ENCODE results near the gene DNAH1.
"Not testable (repeated sequence)": the region's sequence is repeated elsewhere in the genome, so short reads cannot be mapped to it uniquely, and the experiment has no call there.

DNAH1 gene

DNA sequence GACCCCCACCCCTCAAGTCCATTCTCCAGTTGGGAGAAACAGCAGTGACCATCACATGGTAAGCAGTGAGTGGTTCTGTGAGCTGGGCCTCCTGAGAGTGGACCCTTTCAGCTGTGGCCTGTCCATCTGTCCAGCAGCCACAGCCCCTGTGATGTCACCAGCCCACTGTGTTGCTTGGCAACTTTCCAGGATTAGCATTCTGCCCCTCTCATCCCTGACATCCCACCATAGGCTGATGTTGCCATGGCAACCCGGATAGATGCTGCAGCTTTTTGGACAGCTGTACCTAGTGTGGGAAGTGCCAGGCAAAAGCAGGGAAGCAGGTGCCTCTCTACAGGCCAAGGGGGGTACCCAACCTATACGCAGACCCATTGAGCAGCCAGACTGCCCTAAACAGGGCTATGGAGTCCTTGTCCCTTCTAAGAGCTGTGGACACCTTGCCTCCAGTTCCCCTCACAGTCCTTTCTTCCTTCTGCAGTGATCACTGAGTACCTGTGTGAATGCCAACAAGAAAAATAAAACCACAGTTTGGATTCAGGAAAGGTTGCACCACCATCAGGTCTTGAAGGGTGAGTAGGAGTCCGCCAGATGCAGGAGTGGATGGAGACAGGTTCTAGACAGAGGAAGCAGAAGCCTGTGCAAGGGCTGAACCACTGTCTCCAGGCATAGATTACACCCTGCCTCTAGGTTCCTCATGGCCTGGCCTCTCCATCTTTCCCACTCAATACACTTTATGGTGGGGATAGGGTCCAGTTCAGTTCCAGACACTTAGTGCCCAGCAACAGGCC lies at the start of gene DNAH1:
Gene DNAH1, plus strand, starts transcription at position 343 of the 788 bp plus-strand sequence. CDS start 6,124 bp downstream, outside the sequence.
- DNase-seq: peak in 7 of 56 donors; percentile 3 to 46 (median 22)

- DNase-seq: peak in 4 of 56 donors; percentile 19 to 42 (median 22)
Measured at GRCh38 chr3:52268036-52268435, 48.1 kb upstream of the DNAH1 start.

DNA sequence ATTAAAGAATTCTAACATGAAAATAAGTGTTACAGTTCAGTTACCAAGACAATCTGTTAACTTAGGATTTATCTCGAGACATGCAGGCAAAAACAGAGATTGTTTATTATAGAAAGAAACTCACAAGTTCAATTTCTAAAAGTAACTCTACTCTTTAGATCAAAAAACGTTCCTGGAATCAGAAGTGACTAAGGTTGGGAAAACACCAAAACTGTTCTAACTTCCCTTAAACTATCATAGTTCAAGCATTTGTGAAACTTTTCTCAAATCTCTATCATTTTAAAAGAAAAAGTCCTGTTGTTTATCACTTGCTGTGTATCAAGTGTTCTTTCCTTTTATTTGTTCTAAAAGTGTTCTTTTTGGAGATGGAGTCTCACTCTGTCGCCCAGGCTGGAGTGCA lies 46.3 kb upstream of the DNAH1 start:
- no peak for DNase-seq

GRCh38 chr3:52270252-52270754 lies 45.8 kb upstream of the DNAH1 start:
- no peak for DNase-seq

DNA sequence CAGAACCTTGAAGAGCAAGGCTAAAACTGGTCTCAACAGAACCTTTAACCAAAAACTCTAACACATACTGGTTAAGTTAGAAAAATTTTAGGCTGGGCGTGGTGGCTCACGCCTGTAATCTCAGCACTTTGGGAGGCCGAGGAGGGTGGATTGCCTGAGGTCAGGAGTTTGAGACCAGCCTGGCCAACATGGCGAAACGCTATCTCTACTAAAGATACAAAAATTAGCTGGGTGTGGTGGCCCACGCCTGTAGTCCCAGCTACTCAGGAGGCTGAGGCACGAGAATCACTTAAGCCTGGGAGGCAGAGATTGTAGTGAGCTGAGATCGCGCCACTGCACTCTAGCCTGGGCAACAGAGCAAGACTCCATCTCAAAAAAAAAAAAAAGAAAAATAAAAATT lies 43.9 kb upstream of the DNAH1 start:
- DNase-seq: not testable (repeated sequence)

DNA sequence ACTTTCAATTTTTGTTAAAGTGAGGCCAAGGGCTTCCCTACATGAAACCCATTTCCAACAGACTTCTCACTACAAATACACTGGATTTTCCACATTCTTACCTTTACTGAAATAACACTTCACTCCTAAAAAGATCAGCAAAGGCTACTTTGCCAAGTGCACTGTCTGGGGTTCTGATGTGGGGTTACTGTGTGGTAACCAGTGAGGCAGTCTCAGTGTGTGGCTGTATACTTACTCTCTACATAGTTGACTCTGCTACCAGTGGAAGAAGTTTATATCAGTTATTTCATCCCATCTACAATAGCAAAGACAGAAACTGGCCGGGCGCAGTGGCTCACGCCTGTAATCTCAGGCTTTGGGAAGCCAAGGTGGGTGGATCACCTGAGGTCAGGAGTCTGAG lies 43.3 kb upstream of the DNAH1 start:
- DNase-seq: no peak

DNA sequence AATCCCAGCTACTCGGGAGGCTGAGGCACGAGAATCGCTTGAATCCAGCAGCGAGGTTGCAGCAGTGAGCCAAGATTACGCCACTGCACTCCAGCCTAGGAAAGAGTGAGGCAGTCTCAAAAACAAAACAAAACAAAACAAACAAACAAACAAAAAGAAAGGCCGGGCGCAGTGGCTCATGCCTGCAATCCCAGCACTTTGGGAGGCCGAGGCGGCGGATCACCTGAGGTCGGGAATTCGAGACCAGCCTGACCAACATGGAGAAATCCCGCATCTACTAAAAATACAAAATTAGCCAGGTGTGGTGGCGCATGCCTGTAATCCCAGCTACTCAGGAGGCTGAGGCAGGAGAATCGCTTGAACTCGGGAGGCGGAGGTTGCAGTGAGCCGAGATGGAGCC lies 41.3 kb upstream of the DNAH1 start:
- not testable (repeated sequence) for DNase-seq

- peak in 47 of 56 donors; percentile 11 to 81 (median 56) for DNase-seq
Measured at GRCh38 chr3:52277071-52277964, 38.8 kb upstream of the DNAH1 start.

- peak in 23 of 56 donors; percentile 53 to 93 (median 75) for DNase-seq
Measured at GRCh38 chr3:52277972-52278509, 38.1 kb upstream of the DNAH1 start.

GRCh38 chr3:52278510-52279069 lies 37.5 kb upstream of the DNAH1 start, which contains the start of gene WDR82:
TSS of gene WDR82 (minus strand) at chr3:52278649. CDS start at chr3:52278361, 288 bp downstream.
- DNase-seq: peak in 55 of 56 donors; percentile 81 to 98 (median 94)

DNA sequence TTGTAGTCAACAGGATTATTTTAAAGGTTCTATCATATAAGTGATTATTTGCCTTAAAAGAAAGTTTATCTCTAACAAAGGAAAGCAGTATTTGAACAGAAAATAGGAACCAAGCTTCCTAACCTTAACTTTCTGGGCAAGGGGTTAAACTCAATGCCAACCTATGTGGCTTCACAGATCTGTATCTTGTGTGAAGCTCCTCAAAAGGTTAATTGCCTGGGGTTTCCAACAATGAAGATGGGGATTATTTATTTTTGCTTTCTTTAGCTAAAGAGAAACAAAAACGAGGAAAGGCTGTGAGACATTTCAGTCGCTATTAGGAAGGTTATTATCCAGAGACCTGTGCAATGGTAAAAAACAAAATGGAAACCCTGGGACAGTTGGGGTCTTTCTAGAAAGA lies 36.5 kb upstream of the DNAH1 start:
- DNase-seq: no peak

- DNase-seq: peak in 2 of 56 donors; percentile 32
Measured at GRCh38 chr3:52280050-52280461, 36.1 kb upstream of the DNAH1 start.

DNA sequence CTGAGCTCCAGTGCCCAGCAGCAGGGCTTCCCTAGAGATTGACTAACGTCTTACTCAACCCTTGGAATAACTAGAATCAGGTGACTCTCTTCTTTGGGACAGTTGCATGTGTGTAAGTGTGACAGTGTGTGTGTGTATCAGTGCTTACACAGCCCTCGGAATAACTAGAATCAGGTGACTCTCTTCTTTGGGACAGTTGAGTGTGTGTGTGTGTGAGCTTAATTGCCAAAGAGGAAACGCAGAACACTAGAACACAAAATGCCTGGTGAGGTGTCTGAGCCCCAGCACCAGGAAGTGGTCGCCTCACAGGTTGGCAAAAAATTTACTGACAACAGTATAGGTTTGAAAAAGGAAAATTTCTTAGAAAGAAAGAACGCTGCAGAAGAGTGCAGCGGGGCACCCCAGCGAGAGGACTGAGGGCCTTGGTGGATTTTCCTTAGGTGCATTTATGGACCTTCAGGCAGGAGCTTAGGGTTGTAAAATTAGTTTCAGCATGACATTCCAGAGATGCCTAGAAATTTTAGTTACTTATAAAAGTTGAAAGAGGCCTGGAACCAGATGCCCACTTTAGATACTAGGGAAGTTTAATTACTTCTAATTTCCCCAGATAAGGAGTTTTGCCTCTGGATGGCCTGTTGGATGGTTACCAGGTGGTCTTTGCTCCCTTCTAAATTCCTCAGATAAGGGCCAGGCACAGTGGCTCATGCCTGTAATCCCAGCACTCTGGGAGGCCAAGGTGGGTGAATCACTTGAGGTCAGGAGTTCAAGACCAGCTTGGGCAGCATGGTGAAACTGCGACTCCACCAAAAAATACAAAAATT lies 33.9 kb upstream of the DNAH1 start:
- no peak for DNase-seq

DNA sequence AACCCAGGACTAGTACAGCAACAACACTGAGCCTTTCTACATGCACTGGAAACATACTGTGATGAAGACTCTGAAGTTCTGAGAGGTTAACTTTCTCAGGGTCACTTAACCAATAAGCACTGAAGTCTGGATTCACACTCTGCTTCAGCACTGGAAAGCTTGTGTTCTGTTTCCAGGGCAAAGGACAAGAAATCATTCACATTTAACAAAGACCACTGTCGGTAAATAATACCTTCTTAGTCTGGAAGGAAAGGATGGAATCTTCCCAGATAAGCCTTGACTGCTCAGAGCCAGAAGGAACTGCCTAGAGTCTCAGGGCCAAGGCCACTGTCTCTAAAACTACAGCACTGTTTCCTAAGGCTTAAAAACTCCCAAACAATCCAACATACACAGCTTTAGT lies 32.8 kb upstream of the DNAH1 start:
- no peak for DNase-seq

DNA sequence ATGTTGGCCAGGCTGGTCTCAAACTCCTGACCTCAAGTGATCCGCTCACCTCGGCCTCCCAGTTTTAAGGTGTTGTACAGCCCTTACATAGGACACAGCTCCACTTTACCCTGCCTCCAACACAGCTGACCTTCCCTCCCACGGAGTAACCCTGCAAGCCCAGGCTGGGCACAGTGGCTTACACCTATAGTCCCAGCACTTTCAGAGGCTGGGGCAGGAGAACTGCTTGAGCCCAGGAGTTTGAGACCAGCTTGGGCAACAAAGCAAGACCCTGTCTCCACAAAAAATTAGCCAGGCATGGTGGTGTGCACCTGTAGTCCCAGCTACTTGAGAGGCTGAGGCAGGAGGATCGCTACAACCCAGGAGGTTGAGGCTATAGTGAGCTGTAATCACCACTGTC lies 32.1 kb upstream of the DNAH1 start:
- DNase-seq: not testable (repeated sequence)

DNA sequence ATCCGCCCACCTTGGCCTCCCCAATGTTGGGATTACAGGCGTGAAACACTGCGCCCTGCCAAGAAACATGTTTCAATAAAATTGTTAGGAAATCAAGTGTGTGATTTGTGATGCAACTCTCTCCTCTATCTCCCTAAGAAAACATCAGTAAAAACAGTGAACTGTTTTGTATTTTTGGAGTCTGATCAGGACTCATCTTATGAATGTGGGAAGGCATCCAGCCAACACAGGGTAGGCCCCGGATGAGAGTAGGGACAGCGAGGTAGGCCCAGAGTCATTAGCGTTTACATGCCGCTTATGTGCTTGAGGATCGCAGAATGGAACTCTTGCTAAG lies 29.4 kb upstream of the DNAH1 start:
- DNase-seq: no peak

DNA sequence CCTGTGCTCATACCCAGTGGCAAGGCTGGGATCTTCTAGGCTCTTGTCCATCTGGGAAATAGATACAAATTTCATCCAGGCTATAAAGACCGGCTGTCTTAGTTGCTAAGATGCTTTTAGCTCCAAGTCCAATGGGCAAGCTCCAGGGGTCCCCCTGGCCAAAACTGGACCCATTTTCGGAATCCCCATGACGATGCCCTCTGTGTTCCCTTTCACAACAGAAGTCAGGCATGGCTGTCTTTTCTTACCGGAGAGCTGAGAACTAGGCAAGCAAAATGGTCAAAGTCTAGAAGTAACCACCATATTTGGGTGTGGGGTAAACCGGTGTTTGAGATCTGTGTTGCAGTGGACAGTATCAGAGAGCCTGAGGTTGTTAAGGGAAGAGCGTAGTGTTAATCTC lies 27.4 kb upstream of the DNAH1 start:
- no peak for DNase-seq

DNA sequence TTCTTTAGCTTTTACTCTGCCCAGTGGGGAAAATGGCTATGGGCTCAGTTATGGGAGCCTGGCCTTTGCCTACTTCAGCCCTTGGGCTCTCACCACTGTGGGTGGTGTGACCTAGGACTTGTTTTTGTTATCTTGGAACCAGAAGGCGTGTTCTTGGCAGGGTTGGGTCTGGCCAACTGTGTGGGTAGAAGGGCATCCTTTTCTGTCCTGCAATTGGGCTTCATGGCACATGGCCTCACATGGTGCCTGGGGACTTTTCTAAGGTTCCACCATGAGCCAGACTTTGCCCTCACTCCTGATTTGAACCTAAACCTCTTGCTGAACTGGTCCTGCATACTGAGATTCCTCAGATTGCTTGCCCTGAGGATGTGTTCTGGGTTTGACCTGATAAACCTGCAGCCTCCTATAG lies 26.8 kb upstream of the DNAH1 start:
- no peak for DNase-seq

GRCh38 chr3:52289747-52290595 lies 26.1 kb upstream of the DNAH1 start:
- DNase-seq: no peak

All from nucleus accumbens (tissue), 56 donors.